Natural killer cell (primary cell): ENCODE data around the gene CEBPB. TPM values are rescaled to one million over a fixed set of nuclear protein-coding genes. Genes with fewer than 3 reads are reported as not detected.
A peak's percentile ranks its signal among the peaks of the same experiment; 100 is the strongest.

Experiments used
- ATAC-seq, 3 donors: fragments of 150-1000 bp in 2 of 3; fragments of 200-7000 bp in 1 of 3; cut with Tn5 transposase; 1 replicate in 1 of 3; 2 replicates in 2 of 3; pipeline ENCODE4 v1.10.0; 2021; ENCODE audit warnings: mild to moderate bottlenecking in 2 of 3, moderate library complexity in 2 of 3
- DNase-seq, 2 donors: peaks; one replicate each; pipeline versions ENCODE4 v3.0.0 to v3.0.0-alpha.2; 2013 to 2021; ENCODE audit warnings: mixed read lengths in 1 of 2
- H3K27ac ChIP-seq: one replicate; pipeline ENCODE4 v1.5.1; 2013; ENCODE audit warnings: mild to moderate bottlenecking, low read length
- H3K27me3 ChIP-seq: one replicate; pipeline ENCODE4 v1.6.1; 2013; ENCODE audit warnings: low read length; ENCODE audit not compliant: control insufficient read depth, insufficient read depth
- H3K36me3 ChIP-seq: one replicate; pipeline ENCODE4 v1.6.1; 2013; ENCODE audit warnings: low read length; ENCODE audit not compliant: control insufficient read depth, insufficient read depth
- H3K4me1 ChIP-seq: one replicate; pipeline ENCODE4 v1.6.1; 2013; ENCODE audit warnings: low read length; ENCODE audit not compliant: control insufficient read depth, insufficient read depth
- H3K4me3 ChIP-seq: one replicate; pipeline ENCODE4 v1.5.1; 2013; ENCODE audit warnings: low read length
- H3K9me3 ChIP-seq: one replicate; pipeline ENCODE4 v1.6.1; 2013; ENCODE audit warnings: low read length; ENCODE audit not compliant: control insufficient read depth, insufficient read depth
- H3K27ac Mint-ChIP-seq, 2 donors: one replicate each; pipeline ENCODE4 v1.8.0; 2022; ENCODE audit warnings: mild to moderate bottlenecking in 2 of 2, mixed read lengths in 2 of 2, moderate library complexity in 1 of 2
- H3K27me3 Mint-ChIP-seq, 2 donors: one replicate each; pipeline ENCODE4 v1.8.0; 2022; ENCODE audit warnings: low read depth in 2 of 2, mixed read lengths in 2 of 2
- H3K36me3 Mint-ChIP-seq: one replicate; pipeline ENCODE4 v1.8.0; 2022; ENCODE audit warnings: mixed read lengths
- H3K4me1 Mint-ChIP-seq, 2 donors: one replicate each; pipeline ENCODE4 v1.8.0; 2022; ENCODE audit warnings: mixed read lengths in 2 of 2
- H3K4me3 Mint-ChIP-seq: one replicate; pipeline ENCODE4 v1.8.0; 2022; ENCODE audit warnings: mild to moderate bottlenecking, moderate library complexity, mixed read lengths
- H3K9me3 Mint-ChIP-seq, 2 donors: one replicate each; pipeline ENCODE4 v1.8.0; 2022; ENCODE audit warnings: mixed read lengths in 2 of 2
- CTCF ChIP-seq: fragments of 200-600 bp; IDR thresholded peaks from one replicate; pipeline ENCODE4 v1.8.0; 2022; ENCODE audit warnings: antibody characterized with exemption
- WGBS: methylation state at CpG from one replicate; pipeline ENCODE4 v1.1.7; 2013; ENCODE audit warnings: missing lambda C conversion rate; ENCODE audit not compliant: insufficient coverage; 5-methylcytosine and 5-hydroxymethylcytosine counted together
- intact Hi-C: fragments of 100-400 bp; cut with micrococcal nuclease; formaldehyde crosslinking; loops from one replicate; pipeline ENCODE4 v1.14.2; 2022
- total RNA-seq, 4 donors: library from RNA; stranded (reverse); fragments of 120-200 nt in 1 of 4; gene quantifications; one replicate each; pipeline versions ENCODE4 v1.2.3 to v1.2.4, GENCODE V29; 2013 to 2022

The CEBPB gene
- total RNA-seq, 3 donors from 2014 or later (not counting 1 experiment from before 2014, with no cell fraction given), result 32.1 to 79.8 (median 68.2) TPM

GRCh38 chr20:50223039-50224005, 32.7 kb downstream of the CEBPB start:
- peaks cover 10% of the 10 kb centered on the region for H3K9me3 ChIP-seq
- H3K27ac ChIP-seq, result no peak overlapping the region
- Mint-ChIP-seq H3K27ac (no peak overlapping the region), H3K4me1 (peaks cover 4 to 17% of the 10 kb centered on the region in 2 donors), H3K9me3 (no peaks in the 10 kb centered on the region), H3K27me3 (peaks cover 0 to 9% of the 10 kb centered on the region in 2 donors), H3K4me3 (no peak overlapping the region), H3K36me3 (no peaks in the 10 kb centered on the region)
- H3K4me1 ChIP-seq, result peaks cover 15% of the 10 kb centered on the region
- 90% methylated on average over 22 of the region's 28 CpGs for WGBS
- no peaks in the 10 kb centered on the region for H3K27me3 ChIP-seq
- DNase-seq (no peak), ATAC-seq (peak in 1 of 3 donors; percentile 55)
- intact Hi-C loops, result no loop called here
- no peak for TF ChIP-seq CTCF
- no peaks in the 10 kb centered on the region for H3K36me3 ChIP-seq
- H3K4me3 ChIP-seq, result no peak overlapping the region

- WGBS, result 64% methylated on average over 1 of the region's 1 CpG
- ATAC-seq (no peak), DNase-seq (no peak)
- H3K27me3 ChIP-seq, result no peaks in the 10 kb centered on the region
- H3K4me1 ChIP-seq, result peaks cover 15% of the 10 kb centered on the region
- Mint-ChIP-seq H3K27me3 (peaks cover 0 to 6% of the 10 kb centered on the region in 2 donors), H3K9me3 (no peaks in the 10 kb centered on the region), H3K36me3 (no peaks in the 10 kb centered on the region), H3K27ac (no peak overlapping the region), H3K4me1 (peaks cover 1 to 13% of the 10 kb centered on the region in 2 donors), H3K4me3 (no peak overlapping the region)
- TF ChIP-seq CTCF, result no peak
- no peak overlapping the region for H3K4me3 ChIP-seq
- intact Hi-C loops, result no loop called here
- H3K9me3 ChIP-seq, result peaks cover 10% of the 10 kb centered on the region
- H3K36me3 ChIP-seq, result no peaks in the 10 kb centered on the region
- H3K27ac ChIP-seq, result no peak overlapping the region
Observed at GRCh38 chr20:50224052-50224451, 33.4 kb downstream of the CEBPB start.

- no peak overlapping the region for H3K4me3 ChIP-seq
- H3K27ac Mint-ChIP-seq, result no peak overlapping the region
- intact Hi-C loops, result no loop called here
- peaks cover 0 to 7% of the 10 kb centered on the region in 2 donors for H3K27me3 Mint-ChIP-seq
- TF ChIP-seq CTCF, result no peak
- no peaks in the 10 kb centered on the region for H3K27me3 ChIP-seq
- no peak overlapping the region for H3K27ac ChIP-seq
- DNase-seq (no peak), ATAC-seq (no peak)
- H3K36me3 Mint-ChIP-seq, result no peaks in the 10 kb centered on the region
- 88% methylated on average over 10 of the region's 10 CpGs for WGBS
- H3K4me1 ChIP-seq, result peaks cover 15% of the 10 kb centered on the region
- H3K4me1 Mint-ChIP-seq, result peaks cover 0 to 11% of the 10 kb centered on the region in 2 donors
- H3K9me3 Mint-ChIP-seq, result no peaks in the 10 kb centered on the region
- peaks cover 8% of the 10 kb centered on the region for H3K9me3 ChIP-seq
- no peaks in the 10 kb centered on the region for H3K36me3 ChIP-seq
- H3K4me3 Mint-ChIP-seq, result no peak overlapping the region
Observed at GRCh38 chr20:50224531-50225255, 34.1 kb downstream of the CEBPB start.
